Measurements from ENCODE around the gene TLK2. TPM values are rescaled to one million over a fixed set of nuclear protein-coding genes. Genes with fewer than 3 reads are reported as not detected.

TLK2 gene
- total and polyA plus RNA-seq, 2 experiments from 2014 or later: 19.6 to 56.1 TPM

DNA sequence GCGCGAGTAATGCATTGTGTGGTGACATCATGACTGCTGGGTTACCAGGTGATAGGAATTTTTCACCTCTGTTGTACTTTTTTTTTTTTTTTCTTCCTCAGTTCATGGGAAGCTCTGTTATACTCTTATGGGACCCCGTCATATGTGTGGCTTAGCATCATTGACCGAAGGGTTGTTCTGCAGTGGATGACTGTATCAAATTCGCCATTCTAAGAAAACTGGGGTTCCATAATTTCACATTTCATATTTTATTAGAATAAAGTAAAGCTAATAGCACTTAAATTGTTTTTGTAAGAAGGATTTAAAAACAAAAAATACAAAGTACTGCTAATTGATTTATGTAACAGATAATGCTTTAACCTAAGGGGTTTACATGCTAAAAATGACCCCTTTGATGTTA lies 116.9 kb downstream of the TLK2 start (continued):
- TF ChIP-seq, protein P1, sequence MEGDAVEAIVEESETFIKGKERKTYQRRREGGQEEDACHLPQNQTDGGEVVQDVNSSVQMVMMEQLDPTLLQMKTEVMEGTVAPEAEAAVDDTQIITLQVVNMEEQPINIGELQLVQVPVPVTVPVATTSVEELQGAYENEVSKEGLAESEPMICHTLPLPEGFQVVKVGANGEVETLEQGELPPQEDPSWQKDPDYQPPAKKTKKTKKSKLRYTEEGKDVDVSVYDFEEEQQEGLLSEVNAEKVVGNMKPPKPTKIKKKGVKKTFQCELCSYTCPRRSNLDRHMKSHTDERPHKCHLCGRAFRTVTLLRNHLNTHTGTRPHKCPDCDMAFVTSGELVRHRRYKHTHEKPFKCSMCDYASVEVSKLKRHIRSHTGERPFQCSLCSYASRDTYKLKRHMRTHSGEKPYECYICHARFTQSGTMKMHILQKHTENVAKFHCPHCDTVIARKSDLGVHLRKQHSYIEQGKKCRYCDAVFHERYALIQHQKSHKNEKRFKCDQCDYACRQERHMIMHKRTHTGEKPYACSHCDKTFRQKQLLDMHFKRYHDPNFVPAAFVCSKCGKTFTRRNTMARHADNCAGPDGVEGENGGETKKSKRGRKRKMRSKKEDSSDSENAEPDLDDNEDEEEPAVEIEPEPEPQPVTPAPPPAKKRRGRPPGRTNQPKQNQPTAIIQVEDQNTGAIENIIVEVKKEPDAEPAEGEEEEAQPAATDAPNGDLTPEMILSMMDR (conservative IDR thresholded peaks at IDR 0.05; ENCODE audit: low read depth in 2 of 2): no peak
- TF ChIP-seq EZH2 (IDR thresholded peaks at IDR 0.05; ENCODE audit: low read depth, unreplicated experiment) (no peak), ZNF331 (CRISPR knock-in tag; IDR thresholded peaks at IDR 0.05; ENCODE audit: low read depth) (no peak), CREB1 (CRISPR knock-in tag; IDR thresholded peaks at IDR 0.05; ENCODE audit: low read depth) (no peak)

DNA sequence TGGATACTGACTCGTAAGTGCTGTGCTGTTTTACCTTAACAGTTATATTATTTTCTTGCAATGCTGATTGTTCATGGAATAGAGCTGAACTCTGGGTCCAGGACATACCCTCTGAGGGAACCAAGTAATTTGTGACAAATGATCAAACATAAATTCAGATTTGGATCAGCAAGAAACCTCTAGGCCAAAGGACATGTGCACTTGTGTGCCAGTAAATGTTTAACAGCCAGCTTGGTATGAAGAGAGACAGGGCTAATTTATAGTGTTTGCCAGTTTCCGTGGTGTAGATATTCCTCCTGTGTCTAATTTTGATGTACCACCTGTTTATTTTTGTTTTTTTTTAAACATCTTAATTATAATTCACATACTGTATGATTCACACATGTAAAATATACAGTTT lies 118.0 kb downstream of the TLK2 start:
- no peak for ATAC-seq
- Histone ChIP-seq H3F3A (replicated peaks; ENCODE audit: low read depth) (no peaks in the 10 kb centered on the region), H3K27ac (ENCODE audit: low read depth) (no peak overlapping the region), H3K36me3 (ENCODE audit: insufficient read depth) (peaks cover 15% of the 10 kb centered on the region; the same call in 1 of the 2 replicates), H3K4me2 (no peak overlapping the region), H2AFZ (no peak overlapping the region), H3K79me2 (replicated peaks; ENCODE audit: insufficient read depth) (0 out of 2 replicates have a peak, but pooled peaks cover 3% of the 10 kb centered on the region), H3K4me1 (ENCODE audit: insufficient read depth) (no peaks in the 10 kb centered on the region), H3K4me3 (no peak overlapping the region), H3K9me2 (ENCODE audit: insufficient read depth) (no peaks in the 10 kb centered on the region), H4K20me1 (replicated peaks; ENCODE audit: insufficient read depth) (peaks cover 8% of the 10 kb centered on the region; the same call in 1 of the 2 replicates), H3K27me3 (ENCODE audit: insufficient read depth) (no peaks in the 10 kb centered on the region)
- Mint-ChIP-seq H3K4me3 (no peak overlapping the region), H3K27me3 (ENCODE audit: insufficient read depth, low read depth, poor library complexity) (peaks cover 5% of the 10 kb centered on the region), H3K9me3 (peaks cover 10% of the 10 kb centered on the region; the same call in 2 of the 3 replicates), H3K36me3 (ENCODE audit: low read depth) (peaks cover 61% of the 10 kb centered on the region), H3K4me1 (no peaks in the 10 kb centered on the region), H3K27ac (no peak overlapping the region)
- TF ChIP-seq STAT1 (IDR thresholded peaks at IDR 0.05; ENCODE audit: unreplicated experiment) (no peak), ZNF331 (CRISPR knock-in tag; IDR thresholded peaks at IDR 0.05; ENCODE audit: low read depth) (no peak), EZH2 (IDR thresholded peaks at IDR 0.05; ENCODE audit: low read depth, unreplicated experiment) (no peak), EZH2phosphoT487 (IDR thresholded peaks at IDR 0.05; ENCODE audit: unreplicated experiment) (no peak), POLR2AphosphoS5 (IDR thresholded peaks at IDR 0.05; ENCODE audit: low read depth) (no peak), NANOG (IDR thresholded peaks at IDR 0.05; ENCODE audit: borderline replicate concordance) (no peak)
- TF ChIP-seq, protein P2, sequence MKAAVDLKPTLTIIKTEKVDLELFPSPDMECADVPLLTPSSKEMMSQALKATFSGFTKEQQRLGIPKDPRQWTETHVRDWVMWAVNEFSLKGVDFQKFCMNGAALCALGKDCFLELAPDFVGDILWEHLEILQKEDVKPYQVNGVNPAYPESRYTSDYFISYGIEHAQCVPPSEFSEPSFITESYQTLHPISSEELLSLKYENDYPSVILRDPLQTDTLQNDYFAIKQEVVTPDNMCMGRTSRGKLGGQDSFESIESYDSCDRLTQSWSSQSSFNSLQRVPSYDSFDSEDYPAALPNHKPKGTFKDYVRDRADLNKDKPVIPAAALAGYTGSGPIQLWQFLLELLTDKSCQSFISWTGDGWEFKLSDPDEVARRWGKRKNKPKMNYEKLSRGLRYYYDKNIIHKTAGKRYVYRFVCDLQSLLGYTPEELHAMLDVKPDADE (IDR thresholded peaks at IDR 0.05): no peak
- TF ChIP-seq, protein P1 (conservative IDR thresholded peaks at IDR 0.05; ENCODE audit: low read depth in 2 of 2): no peak
- TF ChIP-seq, protein P3, sequence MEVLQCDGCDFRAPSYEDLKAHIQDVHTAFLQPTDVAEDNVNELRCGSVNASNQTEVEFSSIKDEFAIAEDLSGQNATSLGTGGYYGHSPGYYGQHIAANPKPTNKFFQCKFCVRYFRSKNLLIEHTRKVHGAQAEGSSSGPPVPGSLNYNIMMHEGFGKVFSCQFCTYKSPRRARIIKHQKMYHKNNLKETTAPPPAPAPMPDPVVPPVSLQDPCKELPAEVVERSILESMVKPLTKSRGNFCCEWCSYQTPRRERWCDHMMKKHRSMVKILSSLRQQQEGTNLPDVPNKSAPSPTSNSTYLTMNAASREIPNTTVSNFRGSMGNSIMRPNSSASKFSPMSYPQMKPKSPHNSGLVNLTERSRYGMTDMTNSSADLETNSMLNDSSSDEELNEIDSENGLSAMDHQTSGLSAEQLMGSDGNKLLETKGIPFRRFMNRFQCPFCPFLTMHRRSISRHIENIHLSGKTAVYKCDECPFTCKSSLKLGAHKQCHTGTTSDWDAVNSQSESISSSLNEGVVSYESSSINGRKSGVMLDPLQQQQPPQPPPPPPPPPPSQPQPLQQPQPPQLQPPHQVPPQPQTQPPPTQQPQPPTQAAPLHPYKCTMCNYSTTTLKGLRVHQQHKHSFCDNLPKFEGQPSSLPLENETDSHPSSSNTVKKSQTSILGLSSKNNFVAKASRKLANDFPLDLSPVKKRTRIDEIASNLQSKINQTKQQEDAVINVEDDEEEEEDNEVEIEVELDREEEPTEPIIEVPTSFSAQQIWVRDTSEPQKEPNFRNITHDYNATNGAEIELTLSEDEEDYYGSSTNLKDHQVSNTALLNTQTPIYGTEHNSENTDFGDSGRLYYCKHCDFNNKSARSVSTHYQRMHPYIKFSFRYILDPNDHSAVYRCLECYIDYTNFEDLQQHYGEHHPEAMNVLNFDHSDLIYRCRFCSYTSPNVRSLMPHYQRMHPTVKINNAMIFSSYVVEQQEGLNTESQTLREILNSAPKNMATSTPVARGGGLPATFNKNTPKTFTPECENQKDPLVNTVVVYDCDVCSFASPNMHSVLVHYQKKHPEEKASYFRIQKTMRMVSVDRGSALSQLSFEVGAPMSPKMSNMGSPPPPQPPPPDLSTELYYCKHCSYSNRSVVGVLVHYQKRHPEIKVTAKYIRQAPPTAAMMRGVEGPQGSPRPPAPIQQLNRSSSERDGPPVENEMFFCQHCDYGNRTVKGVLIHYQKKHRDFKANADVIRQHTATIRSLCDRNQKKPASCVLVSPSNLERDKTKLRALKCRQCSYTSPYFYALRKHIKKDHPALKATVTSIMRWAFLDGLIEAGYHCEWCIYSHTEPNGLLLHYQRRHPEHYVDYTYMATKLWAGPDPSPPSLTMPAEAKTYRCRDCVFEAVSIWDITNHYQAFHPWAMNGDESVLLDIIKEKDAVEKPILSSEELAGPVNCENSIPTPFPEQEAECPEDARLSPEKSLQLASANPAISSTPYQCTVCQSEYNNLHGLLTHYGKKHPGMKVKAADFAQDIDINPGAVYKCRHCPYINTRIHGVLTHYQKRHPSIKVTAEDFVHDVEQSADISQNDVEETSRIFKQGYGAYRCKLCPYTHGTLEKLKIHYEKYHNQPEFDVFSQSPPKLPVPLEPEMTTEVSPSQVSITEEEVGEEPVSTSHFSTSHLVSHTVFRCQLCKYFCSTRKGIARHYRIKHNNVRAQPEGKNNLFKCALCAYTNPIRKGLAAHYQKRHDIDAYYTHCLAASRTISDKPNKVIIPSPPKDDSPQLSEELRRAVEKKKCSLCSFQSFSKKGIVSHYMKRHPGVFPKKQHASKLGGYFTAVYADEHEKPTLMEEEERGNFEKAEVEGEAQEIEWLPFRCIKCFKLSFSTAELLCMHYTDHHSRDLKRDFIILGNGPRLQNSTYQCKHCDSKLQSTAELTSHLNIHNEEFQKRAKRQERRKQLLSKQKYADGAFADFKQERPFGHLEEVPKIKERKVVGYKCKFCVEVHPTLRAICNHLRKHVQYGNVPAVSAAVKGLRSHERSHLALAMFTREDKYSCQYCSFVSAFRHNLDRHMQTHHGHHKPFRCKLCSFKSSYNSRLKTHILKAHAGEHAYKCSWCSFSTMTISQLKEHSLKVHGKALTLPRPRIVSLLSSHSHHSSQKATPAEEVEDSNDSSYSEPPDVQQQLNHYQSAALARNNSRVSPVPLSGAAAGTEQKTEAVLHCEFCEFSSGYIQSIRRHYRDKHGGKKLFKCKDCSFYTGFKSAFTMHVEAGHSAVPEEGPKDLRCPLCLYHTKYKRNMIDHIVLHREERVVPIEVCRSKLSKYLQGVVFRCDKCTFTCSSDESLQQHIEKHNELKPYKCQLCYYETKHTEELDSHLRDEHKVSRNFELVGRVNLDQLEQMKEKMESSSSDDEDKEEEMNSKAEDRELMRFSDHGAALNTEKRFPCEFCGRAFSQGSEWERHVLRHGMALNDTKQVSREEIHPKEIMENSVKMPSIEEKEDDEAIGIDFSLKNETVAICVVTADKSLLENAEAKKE (CRISPR knock-in tag; IDR thresholded peaks at IDR 0.05): no peak
- DNase-seq (ENCODE audit: low spot score): no peak
